SIG-M5 treated with dmso at 0.1 percent for 504 hours (cell line): ENCODE measurements around the gene REEP1.

ENCODE experiments used
- DNase-seq: peaks from one replicate; lab custom pipeline; 2025; ENCODE audit not compliant: unreplicated experiment; lab: John Stamatoyannopoulos, UW

The REEP1 gene, protein sequence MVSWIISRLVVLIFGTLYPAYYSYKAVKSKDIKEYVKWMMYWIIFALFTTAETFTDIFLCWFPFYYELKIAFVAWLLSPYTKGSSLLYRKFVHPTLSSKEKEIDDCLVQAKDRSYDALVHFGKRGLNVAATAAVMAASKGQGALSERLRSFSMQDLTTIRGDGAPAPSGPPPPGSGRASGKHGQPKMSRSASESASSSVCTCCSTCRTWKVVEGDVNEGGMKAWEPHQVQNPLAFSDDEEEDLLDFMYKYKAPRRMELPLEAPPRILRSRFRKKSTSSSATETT

GRCh38 chr2:86337244-86337835, at the start of gene REEP1:
Gene REEP1, minus strand, starts transcription at chr2:86337626. Its CDS starts 116 bp downstream, at chr2:86337510.
- DNase-seq: no peak

DNA sequence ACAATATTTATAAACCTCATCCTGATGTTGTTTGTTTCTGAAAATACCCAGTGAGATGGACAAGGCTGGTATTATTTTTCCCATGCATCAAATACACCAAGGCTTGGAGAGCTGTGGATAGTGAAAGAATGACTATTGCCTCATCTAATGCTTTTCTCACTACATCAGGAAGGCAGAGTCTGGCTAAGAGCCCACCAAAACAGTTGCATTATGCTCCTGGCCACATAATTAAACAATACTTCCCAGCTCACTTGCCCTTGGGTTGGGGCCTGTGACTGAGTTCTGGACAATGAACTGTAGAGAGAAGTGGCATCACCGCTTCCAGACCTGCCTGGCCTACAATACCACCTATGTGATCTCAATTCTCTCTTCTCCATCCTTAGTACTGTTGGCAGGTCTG, 46.4 kb upstream of the REEP1 start:
- DNase-seq: no peak

DNA sequence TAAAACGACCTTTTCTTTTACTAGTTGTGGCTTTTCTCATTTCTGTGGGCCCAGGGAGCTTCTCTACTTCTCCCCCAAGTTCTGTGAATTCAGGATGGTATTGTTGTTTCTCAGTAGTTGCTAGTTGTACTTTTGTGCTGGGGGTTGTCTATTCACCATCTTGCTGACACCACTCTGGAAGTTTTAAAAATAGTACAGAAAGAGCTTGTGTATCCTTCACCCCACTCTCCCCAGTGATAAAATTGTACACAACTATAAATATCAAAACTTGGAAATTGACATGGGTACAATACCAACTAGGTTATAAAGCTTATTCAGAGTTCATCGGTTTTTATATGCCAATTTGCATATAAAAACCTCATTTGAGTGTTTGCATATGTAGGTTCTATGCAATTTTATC, 45.3 kb upstream of the REEP1 start:
- no peak for DNase-seq

DNA sequence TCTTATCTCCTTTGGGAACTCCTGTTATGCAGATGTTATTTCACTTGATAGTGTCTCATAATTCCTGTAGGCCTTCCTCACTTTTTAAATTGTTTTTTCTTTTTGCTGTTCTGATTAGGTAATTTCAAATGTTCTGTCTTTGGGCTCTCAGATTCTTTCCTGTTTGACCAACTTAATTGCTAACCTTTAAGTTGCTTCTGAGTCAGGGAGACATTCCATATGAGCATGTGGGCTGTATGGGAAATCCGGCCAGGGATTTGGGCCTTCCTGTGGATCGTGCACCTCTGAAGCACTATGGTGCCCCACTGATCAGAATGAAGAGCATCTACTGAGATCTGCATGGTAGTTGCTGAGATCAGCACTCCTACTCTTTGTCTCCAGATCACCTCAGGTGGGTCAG, 44.7 kb upstream of the REEP1 start:
- no peak for DNase-seq

GRCh38 chr2:86378469-86378868, 41.0 kb upstream of the REEP1 start:
- no peak for DNase-seq

DNA sequence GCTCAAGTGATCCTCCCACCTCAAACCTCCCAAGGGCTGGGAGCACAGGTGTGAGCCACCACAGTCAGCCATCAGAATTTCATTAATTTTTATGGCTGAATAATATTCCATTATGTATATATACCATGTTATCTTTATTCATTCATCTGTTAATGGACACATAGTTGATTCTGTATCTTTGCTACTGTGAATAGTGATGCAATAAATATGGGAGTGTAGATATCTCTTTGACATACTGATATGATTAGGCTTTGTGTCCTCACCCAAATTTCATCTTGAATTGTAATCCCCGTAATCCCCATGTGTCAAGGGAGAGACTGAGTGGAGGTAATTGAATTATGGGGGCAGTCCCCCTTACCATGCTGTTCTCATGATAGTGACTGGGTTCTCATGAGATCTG, 38.2 kb upstream of the REEP1 start:
- DNase-seq: no peak

DNA sequence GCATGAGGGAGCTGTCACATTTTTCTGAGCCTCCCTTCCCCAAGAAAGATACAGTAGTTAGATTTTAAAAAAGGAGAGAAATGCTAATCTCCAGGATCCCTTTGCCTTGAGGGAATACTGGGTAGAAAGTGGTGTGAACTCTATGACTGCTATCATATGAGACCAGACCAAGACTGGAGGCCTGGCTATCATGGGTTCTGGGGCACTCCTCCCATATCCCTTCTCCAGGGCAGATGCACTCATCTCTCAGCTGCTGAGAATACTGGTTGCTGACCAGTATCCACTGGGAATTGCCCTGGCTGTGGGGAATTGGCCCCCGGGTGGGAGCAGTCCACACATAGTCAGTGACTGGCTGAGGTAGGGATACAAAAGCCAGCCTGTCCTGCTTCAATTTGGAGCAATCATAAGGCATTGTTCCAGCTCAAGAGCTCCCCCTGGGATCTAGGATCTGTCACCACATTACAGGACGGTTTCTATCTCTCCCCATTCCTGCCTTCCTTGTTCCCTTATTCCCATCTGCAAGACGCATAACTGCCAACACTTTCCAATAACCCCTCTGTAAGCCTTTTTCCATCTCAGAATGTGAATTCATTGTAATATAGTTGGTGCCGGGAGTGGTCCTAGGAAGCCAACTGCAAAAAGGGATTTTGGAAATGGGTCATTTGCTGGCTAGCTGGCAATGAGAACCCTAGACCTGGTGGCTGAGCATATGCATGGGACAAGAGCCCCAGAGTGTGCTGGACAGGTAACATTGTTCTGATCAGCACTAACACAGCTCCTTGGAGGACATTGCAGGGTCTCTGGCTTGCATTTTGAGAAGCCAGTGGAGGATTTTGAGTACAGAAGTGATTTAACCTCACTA, 35.4 kb upstream of the REEP1 start:
- DNase-seq: peak; percentile 38

GRCh38 chr2:86372133-86372532, 34.7 kb upstream of the REEP1 start:
- no peak for DNase-seq

GRCh38 chr2:86371527-86371926, 34.1 kb upstream of the REEP1 start:
- DNase-seq: no peak

GRCh38 chr2:86370579-86370978, 33.2 kb upstream of the REEP1 start:
- DNase-seq: no peak

- DNase-seq: peak; percentile 57
Measured at GRCh38 chr2:86368161-86368824, 30.9 kb upstream of the REEP1 start.

- DNase-seq: no peak
Measured at GRCh38 chr2:86367499-86367777, 30.0 kb upstream of the REEP1 start.

DNA sequence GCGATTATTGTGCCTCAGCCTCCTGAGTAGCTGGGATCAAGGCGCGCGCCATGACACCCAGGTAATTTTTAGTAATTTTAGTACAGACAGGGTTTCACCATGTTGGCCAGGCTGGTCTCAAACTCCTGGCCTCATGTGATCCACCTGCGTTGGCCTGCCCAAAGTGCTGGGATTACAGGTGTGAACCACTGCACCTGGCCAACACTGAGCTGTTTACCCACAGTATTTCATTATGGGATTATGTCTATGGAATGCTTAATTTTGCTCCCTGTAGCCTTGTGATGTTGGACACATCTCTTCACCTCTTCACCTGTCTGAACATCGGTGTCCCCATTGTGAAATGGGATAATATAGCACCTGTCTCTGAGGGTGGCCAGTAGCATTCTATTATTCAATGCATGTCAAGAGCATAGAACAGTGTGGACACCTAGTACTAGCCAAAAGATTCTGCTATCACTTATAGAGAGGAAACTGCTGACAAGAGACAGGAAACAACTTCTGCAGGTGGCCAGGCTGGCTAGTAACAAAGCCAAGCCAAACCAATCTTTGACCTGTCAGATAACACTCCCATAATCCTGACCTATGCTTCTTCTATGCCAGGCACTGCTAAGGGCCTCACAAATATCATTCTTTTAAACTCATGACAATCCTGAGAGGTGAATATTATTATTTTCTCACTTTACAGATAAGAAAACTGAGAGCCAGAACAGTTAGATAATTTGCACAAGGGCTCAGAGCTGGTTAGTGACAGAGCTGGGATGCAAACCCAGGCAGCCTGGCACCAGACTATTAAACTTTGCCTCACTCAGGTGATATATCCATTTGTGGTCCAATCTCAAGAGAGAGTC, 29.4 kb upstream of the REEP1 start:
- no peak for DNase-seq

DNA sequence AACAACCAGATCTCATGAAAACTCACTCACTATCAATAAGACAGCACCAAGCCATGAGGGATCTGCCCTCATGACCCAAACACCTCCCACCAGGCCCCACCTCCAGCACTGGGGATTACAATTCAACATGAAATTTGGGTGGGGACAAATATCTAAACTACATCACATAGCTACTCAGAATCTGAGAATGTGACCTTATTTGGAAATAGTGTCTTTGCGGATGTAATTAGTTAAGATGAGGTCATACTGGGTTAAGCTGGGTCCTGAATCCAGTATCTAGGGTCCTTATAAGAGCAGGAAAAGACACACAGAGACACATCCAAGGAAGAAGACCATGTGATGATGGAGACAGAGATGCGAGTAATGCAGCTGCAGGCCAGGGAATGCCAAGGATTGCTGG, 27.5 kb upstream of the REEP1 start:
- DNase-seq: no peak

GRCh38 chr2:86360776-86361175, 23.4 kb upstream of the REEP1 start:
- DNase-seq: no peak

DNA sequence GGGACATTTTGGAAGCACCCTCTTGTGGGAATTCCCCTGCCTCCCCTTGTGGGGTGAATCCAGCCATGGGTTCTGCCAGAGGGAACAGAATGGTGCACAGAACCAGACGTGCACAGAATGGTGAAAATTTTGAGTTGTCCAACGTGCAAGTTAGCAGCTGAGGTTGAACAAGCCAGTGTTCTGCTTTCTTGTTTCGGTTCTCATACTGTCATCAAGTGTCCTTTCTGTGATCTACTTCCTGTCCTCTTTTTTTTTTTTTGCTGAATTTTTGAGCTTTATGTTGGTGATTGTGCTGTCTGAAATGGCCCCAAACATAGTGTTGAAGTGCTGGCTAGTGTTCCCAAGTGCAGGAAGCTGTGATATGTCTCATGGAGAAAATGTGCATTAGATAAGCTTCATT, 21.5 kb upstream of the REEP1 start:
- DNase-seq: peak; percentile 74

- no peak for DNase-seq
Measured at GRCh38 chr2:86357392-86357963, 20.1 kb upstream of the REEP1 start.

- DNase-seq: no peak
Measured at GRCh38 chr2:86352727-86353221, 15.3 kb upstream of the REEP1 start.

DNA sequence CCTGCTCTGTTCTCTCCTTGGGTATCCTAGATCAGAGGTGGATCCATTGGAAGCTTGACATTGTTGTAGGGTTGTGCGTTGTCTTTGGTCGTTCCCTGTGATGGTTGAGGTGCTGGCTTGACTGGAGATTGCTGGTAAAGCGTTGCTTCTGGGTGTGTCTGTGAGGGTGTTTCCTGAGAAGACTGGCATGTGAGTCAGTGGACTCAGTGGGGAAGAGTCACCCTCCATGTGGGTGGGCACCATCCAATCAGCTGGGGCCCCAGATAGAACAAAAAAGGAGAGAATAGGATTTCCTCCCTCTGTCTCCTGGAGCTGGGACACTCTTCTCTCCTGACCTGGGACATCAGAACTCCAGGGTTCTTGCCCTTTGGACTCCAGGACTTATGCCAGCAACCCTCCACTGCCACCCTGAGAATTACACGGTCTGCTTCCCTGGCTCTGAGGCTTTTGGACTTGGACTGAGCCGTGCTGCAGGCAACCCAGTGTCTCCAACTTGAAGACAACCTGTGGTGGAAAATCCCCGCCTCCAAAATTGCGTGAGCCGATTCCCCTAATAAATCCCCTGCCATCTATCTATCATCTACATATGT, 14.8 kb upstream of the REEP1 start:
- no peak for DNase-seq

GRCh38 chr2:86350751-86351150, 13.3 kb upstream of the REEP1 start:
- no peak for DNase-seq
